ENCODE data around the gene ROBO1. TPM values are rescaled to one million over a fixed set of nuclear protein-coding genes. Genes with fewer than 3 reads are reported as not detected.

The ROBO1 gene
- total RNA-seq, 1 donor from 2014 or later: 20.8 TPM

DNA sequence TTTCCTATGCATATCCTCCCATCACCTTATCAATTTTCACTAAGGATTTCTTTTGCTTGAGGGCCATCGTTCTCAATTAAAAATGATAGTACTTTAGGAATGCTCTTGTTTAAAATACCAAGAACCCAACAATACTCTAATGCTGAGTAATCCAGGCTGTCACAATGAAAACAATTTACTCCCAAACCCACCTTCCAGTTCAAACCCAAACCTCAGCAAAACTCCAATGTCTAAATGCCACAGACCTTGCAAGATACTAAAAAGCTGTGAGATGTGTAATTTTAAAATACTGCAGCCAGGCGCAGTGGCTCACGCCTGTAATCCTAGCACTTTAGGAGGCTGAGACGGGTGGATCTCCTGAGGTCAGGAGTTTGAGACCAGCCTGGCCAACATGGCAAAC lies 889.8 kb downstream of the ROBO1 start:
- no peak for DNase-seq (ENCODE audit: low read depth)
- Histone ChIP-seq H3K36me3 (ENCODE audit: control insufficient read depth, insufficient read depth, low read length) (no peaks in the 10 kb centered on the region), H3K4me3 (ENCODE audit: low read depth, low read length) (no peak overlapping the region), H3K27me3 (ENCODE audit: control insufficient read depth, insufficient read depth, low read length) (no peaks in the 10 kb centered on the region)
- FAIRE-seq: no peak
- TF ChIP-seq, protein P1, sequence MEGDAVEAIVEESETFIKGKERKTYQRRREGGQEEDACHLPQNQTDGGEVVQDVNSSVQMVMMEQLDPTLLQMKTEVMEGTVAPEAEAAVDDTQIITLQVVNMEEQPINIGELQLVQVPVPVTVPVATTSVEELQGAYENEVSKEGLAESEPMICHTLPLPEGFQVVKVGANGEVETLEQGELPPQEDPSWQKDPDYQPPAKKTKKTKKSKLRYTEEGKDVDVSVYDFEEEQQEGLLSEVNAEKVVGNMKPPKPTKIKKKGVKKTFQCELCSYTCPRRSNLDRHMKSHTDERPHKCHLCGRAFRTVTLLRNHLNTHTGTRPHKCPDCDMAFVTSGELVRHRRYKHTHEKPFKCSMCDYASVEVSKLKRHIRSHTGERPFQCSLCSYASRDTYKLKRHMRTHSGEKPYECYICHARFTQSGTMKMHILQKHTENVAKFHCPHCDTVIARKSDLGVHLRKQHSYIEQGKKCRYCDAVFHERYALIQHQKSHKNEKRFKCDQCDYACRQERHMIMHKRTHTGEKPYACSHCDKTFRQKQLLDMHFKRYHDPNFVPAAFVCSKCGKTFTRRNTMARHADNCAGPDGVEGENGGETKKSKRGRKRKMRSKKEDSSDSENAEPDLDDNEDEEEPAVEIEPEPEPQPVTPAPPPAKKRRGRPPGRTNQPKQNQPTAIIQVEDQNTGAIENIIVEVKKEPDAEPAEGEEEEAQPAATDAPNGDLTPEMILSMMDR (IDR thresholded peaks at IDR 0.05; ENCODE audit: insufficient read depth, low read length, severe bottlenecking): no peak

DNA sequence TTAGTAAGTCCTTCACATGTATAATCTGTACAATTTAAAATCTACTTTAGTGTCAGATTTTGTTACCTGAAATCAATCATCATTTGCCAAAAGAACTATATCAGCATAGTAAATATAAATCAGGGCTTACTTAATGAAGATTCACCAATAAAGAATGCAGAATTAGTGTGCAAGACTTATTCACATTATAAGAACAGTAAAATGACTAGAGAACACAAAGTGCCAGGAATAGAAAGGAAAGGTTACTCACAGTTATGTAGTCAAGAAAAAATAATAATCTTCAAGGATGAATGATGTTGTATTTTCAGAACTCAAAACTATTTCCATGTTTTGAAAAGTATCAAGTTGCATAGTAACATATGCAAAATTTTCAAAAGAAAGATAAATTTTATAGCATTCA lies 891.9 kb downstream of the ROBO1 start:
- no peaks in the 10 kb centered on the region for H3K27me3 ChIP-seq (ENCODE audit: control insufficient read depth, insufficient read depth, low read length)
- TF ChIP-seq, protein P1 (IDR thresholded peaks at IDR 0.05; ENCODE audit: insufficient read depth, low read length, severe bottlenecking): no peak
- no peak overlapping the region for H3K4me3 ChIP-seq (ENCODE audit: low read depth, low read length)
- DNase-seq (ENCODE audit: low read depth): peak; percentile 71
- H3K36me3 ChIP-seq (ENCODE audit: control insufficient read depth, insufficient read depth, low read length): no peaks in the 10 kb centered on the region
- FAIRE-seq: no peak

DNA sequence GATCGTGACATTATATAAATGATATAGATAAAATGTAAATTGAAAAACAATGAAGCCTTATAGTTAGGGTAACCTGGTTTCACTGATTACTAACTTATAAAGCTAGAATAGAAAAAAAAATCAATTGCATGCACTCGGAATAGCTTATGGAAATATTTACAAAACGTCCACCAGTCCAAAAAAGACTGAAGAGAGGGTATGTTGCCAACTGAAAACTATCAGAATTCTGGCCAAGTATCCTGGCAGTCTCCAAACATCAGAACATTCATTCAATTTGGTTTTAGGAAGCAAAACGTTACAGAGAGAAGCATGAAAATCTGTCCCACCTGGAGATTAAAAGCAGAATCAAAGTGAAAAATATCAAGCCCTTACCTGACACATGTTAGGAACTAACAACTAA lies 892.4 kb downstream of the ROBO1 start:
- DNase-seq (ENCODE audit: low read depth): no peak
- no peak for FAIRE-seq
- H3K4me3 ChIP-seq (ENCODE audit: low read depth, low read length): no peak overlapping the region
- H3K36me3 ChIP-seq (ENCODE audit: control insufficient read depth, insufficient read depth, low read length): no peaks in the 10 kb centered on the region
- TF ChIP-seq, protein P1 (IDR thresholded peaks at IDR 0.05; ENCODE audit: insufficient read depth, low read length, severe bottlenecking): no peak
- no peaks in the 10 kb centered on the region for H3K27me3 ChIP-seq (ENCODE audit: control insufficient read depth, insufficient read depth, low read length)

DNA sequence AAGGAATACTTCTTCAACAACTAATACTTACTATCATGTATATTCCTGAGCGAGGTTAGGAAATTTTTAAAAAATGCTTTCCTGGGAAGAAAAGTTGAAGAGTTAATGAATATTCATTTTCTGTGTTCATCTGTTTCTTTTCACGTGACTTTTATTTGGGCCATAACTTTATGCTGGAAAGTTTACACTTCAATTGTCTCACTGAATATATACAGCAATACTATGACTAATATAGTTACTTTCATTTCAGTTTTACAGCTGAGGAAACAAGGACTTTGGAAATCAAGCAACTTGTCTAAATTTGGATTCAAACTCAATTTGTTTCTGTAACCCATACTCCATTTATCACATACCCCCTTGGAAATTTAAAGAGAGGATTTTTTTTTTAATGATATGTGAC lies 894.2 kb downstream of the ROBO1 start:
- FAIRE-seq (no peak), DNase-seq (ENCODE audit: low read depth) (no peak)
- Histone ChIP-seq H3K27me3 (ENCODE audit: control insufficient read depth, insufficient read depth, low read length) (no peaks in the 10 kb centered on the region), H3K36me3 (ENCODE audit: control insufficient read depth, insufficient read depth, low read length) (no peaks in the 10 kb centered on the region), H3K4me3 (ENCODE audit: low read depth, low read length) (no peak overlapping the region)
- TF ChIP-seq, protein P1 (IDR thresholded peaks at IDR 0.05; ENCODE audit: insufficient read depth, low read length, severe bottlenecking): no peak

DNA sequence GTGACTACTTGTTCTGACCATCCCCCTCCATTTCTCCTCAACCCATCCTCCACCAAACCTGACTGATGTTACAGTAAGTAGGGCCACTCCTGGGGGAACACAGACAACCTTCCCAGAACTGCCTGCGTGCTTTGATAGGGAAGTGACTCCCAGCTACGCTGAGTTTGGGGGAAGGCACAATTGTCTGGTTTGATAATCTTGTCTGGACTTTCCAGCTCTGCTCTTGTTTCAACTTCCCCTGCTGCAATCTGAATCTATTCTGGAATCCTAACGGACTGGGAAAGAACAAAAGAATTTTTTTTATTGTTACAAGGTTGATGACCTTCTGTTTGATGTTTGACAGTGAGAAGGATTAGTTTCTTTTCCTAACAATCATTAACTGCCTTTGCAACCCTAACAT lies 895.6 kb downstream of the ROBO1 start:
- Histone ChIP-seq H3K4me3 (ENCODE audit: low read depth, low read length) (no peak overlapping the region), H3K36me3 (ENCODE audit: control insufficient read depth, insufficient read depth, low read length) (no peaks in the 10 kb centered on the region), H3K27me3 (ENCODE audit: control insufficient read depth, insufficient read depth, low read length) (no peaks in the 10 kb centered on the region)
- TF ChIP-seq, protein P1 (IDR thresholded peaks at IDR 0.05; ENCODE audit: insufficient read depth, low read length, severe bottlenecking): no peak
- DNase-seq (ENCODE audit: low read depth) (no peak), FAIRE-seq (no peak)

DNA sequence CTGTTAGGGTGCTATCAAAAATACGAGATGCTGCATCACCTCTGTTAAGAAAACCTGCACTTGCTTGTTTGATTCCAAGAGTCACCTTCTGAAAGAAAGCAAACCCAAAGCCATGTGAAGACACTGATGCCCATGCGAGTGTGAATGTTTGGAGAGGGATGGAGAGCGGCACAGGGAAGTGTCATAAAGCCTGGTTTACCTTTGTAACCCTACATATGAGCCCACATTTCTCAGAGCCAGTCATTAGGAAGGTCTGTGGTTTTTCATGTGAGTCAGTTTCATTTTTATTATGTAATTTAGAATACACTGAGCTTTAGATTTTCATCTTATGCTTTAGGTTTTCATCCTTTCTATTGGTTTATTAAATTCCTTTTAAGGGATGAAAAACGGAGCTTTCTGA lies 896.8 kb downstream of the ROBO1 start:
- DNase-seq (ENCODE audit: low read depth) (no peak), FAIRE-seq (no peak)
- TF ChIP-seq, protein P1 (IDR thresholded peaks at IDR 0.05; ENCODE audit: insufficient read depth, low read length, severe bottlenecking): no peak
- no peaks in the 10 kb centered on the region for H3K27me3 ChIP-seq (ENCODE audit: control insufficient read depth, insufficient read depth, low read length)
- H3K4me3 ChIP-seq (ENCODE audit: low read depth, low read length): no peak overlapping the region
- no peaks in the 10 kb centered on the region for H3K36me3 ChIP-seq (ENCODE audit: control insufficient read depth, insufficient read depth, low read length)

Measured in bronchial epithelial cell (primary cell).